Retinal pigment epithelial cell (primary cell): ENCODE data around the gene HS2ST1.

ENCODE experiments used
- DNase-seq: peaks from one replicate; pipeline ENCODE4 v3.0.0-alpha.2; 2010; ENCODE audit warnings: low read depth
- H3K4me3 ChIP-seq: 2 replicates; pipeline ENCODE4 v1.5.1; 2011; ENCODE audit warnings: mild to moderate bottlenecking, low read length, control low read depth, moderate library complexity
- TF ChIP-seq, protein P1 (sequence below): conservative IDR thresholded peaks from 2 replicates; pipeline ENCODE4 v1.5.1; 2011; ENCODE audit warnings: low read depth, low read length, control low read depth, inconsistent platforms

Gene HS2ST1

DNA sequence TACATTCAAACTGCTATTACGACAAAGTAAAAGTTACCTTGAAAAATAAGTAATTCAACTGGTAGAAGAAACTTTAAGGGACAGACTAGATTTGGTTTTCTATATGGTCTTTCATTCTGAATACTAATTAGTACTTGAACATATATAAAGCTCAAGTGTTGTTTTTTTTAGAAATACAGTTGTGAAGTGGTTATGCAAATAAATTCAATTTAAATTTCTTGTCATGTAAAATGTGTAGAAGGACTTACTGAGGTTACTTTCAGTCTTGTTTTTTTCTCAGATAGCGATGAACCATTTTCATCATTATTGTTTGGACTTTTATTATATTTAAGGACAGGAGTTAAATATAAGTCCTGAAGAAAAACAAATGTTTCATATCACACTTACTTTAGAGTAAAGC is 24.4 kb downstream of the HS2ST1 start:
- DNase-seq, result no peak
- TF ChIP-seq, protein P1, sequence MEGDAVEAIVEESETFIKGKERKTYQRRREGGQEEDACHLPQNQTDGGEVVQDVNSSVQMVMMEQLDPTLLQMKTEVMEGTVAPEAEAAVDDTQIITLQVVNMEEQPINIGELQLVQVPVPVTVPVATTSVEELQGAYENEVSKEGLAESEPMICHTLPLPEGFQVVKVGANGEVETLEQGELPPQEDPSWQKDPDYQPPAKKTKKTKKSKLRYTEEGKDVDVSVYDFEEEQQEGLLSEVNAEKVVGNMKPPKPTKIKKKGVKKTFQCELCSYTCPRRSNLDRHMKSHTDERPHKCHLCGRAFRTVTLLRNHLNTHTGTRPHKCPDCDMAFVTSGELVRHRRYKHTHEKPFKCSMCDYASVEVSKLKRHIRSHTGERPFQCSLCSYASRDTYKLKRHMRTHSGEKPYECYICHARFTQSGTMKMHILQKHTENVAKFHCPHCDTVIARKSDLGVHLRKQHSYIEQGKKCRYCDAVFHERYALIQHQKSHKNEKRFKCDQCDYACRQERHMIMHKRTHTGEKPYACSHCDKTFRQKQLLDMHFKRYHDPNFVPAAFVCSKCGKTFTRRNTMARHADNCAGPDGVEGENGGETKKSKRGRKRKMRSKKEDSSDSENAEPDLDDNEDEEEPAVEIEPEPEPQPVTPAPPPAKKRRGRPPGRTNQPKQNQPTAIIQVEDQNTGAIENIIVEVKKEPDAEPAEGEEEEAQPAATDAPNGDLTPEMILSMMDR, result no peak
- H3K4me3 ChIP-seq, result no peak overlapping the region

- DNase-seq, result no peak
- TF ChIP-seq, protein P1, result no peak
- H3K4me3 ChIP-seq, result no peak overlapping the region
Observed at GRCh38 chr1:86939406-86939805, 25.0 kb downstream of the HS2ST1 start.

- DNase-seq, result no peak
- TF ChIP-seq, protein P1, result no peak
- H3K4me3 ChIP-seq, result no peak overlapping the region
Observed at GRCh38 chr1:86940599-86940998, 26.2 kb downstream of the HS2ST1 start.

GRCh38 chr1:86942042-86942441 is 27.6 kb downstream of the HS2ST1 start:
- TF ChIP-seq, protein P1, result no peak
- no peak for DNase-seq
- no peak overlapping the region for H3K4me3 ChIP-seq

GRCh38 chr1:86942743-86943142 is 28.3 kb downstream of the HS2ST1 start:
- no peak for DNase-seq
- TF ChIP-seq, protein P1, result no peak
- no peak overlapping the region for H3K4me3 ChIP-seq

GRCh38 chr1:86948212-86948611 is 33.8 kb downstream of the HS2ST1 start:
- no peak overlapping the region for H3K4me3 ChIP-seq
- TF ChIP-seq, protein P1, result no peak
- no peak for DNase-seq

DNA sequence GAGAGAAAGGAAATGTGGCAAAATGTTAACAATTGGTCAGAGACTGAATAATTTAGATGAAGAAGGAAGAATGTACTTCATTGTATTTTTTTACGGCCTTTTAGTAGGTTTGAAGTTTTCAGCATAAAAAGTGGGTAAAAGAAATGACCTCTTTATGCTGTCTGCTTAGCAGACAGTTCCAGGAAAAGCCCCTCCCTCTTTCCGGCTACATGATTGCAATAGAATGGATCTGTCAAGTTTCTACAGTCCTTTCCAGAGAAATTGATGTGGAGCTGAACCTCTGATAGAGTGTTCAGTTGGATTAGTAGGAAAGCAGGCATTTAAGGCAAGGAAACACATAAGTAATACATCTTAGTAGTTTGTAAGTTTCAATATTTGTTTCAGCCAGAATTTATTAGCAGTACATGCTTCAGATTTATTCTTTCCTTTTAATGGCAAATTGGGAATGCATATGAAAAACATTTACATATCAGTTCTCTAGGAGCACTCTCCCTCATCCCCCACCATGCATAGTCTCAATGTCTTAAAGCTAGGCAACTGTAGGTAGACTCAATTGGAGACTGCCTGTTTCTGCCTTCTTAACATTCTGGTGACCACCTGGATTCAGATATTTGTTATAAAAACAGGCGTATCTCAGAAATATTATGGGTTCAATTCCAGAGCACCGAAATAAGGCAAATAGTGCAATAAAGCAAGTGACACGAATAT is 36.4 kb downstream of the HS2ST1 start:
- TF ChIP-seq, protein P1, result no peak
- no peak overlapping the region for H3K4me3 ChIP-seq
- no peak for DNase-seq
